ENCODE measurements around the gene BAIAP3. TPM values are rescaled to one million over a fixed set of nuclear protein-coding genes. Genes with fewer than 3 reads are reported as not detected.

Gene BAIAP3
- total RNA-seq, 2 donors from 2014 or later: 0.35 to 2.4 TPM

GRCh38 chr16:1287982-1288670, 45.3 kb upstream of the BAIAP3 start:
- H3K36me3 ChIP-seq: no peaks in the 10 kb centered on the region
- no peak for TF ChIP-seq CTCF (IDR thresholded peaks at IDR 0.05)
- no peak for DNase-seq (ENCODE audit: low spot score)

GRCh38 chr16:1288813-1289476, 44.5 kb upstream of the BAIAP3 start:
- H3K4me3 ChIP-seq: no peak overlapping the region
- no peaks in the 10 kb centered on the region for H3K9me3 ChIP-seq
- H3K27me3 ChIP-seq: peaks cover 0 to 18% of the 10 kb centered on the region in 2 donors
- no peak for DNase-seq (ENCODE audit: low spot score)
- no peak overlapping the region for H3K27ac ChIP-seq
- TF ChIP-seq CTCF (IDR thresholded peaks at IDR 0.05): no peak
- H3K4me1 ChIP-seq: peaks cover 0 to 19% of the 10 kb centered on the region in 2 donors
- H3K36me3 ChIP-seq: no peaks in the 10 kb centered on the region

More at GRCh38 chr16:1287982-1288670, 45.3 kb upstream of the BAIAP3 start:
- Histone ChIP-seq H3K4me3 (no peak overlapping the region), H3K27me3 (peaks cover 0 to 18% of the 10 kb centered on the region in 2 donors), H3K27ac (no peak overlapping the region), H3K9me3 (no peaks in the 10 kb centered on the region), H3K4me1 (peaks cover 0 to 19% of the 10 kb centered on the region in 2 donors)

GRCh38 chr16:1289477-1289866, 44.0 kb upstream of the BAIAP3 start:
- Histone ChIP-seq H3K27ac (no peak overlapping the region), H3K4me1 (peaks cover 0 to 19% of the 10 kb centered on the region in 2 donors), H3K4me3 (no peak overlapping the region), H3K9me3 (no peaks in the 10 kb centered on the region), H3K27me3 (peaks cover 0 to 18% of the 10 kb centered on the region in 2 donors), H3K36me3 (no peaks in the 10 kb centered on the region)
- no peak for DNase-seq (ENCODE audit: low spot score)
- no peak for TF ChIP-seq CTCF (IDR thresholded peaks at IDR 0.05)

GRCh38 chr16:1290063-1290501, 43.4 kb upstream of the BAIAP3 start:
- peaks cover 0 to 18% of the 10 kb centered on the region in 2 donors for H3K27me3 ChIP-seq
- no peaks in the 10 kb centered on the region for H3K36me3 ChIP-seq
- peaks cover 0 to 19% of the 10 kb centered on the region in 2 donors for H3K4me1 ChIP-seq
- no peak for DNase-seq (ENCODE audit: low spot score)
- H3K27ac ChIP-seq: no peak overlapping the region
- TF ChIP-seq CTCF (IDR thresholded peaks at IDR 0.05): no peak
- H3K4me3 ChIP-seq: no peak overlapping the region
- no peaks in the 10 kb centered on the region for H3K9me3 ChIP-seq

- Histone ChIP-seq H3K9me3 (no peaks in the 10 kb centered on the region), H3K36me3 (no peaks in the 10 kb centered on the region), H3K27me3 (peaks cover 0 to 16% of the 10 kb centered on the region in 2 donors), H3K4me1 (peaks cover 0 to 19% of the 10 kb centered on the region in 2 donors), H3K27ac (no peak overlapping the region), H3K4me3 (no peak overlapping the region)
- TF ChIP-seq CTCF (IDR thresholded peaks at IDR 0.05): no peak
- DNase-seq (ENCODE audit: low spot score): no peak
These were observed 42.4 kb upstream of the BAIAP3 start for GRCh38 chr16:1290860-1291575.
